HG03045 (cell line): ENCODE measurements around the gene FAM177B.

ENCODE experiments used
- ATAC-seq: cut with Tn5 transposase; IDR thresholded peaks from one replicate; pipeline ENCODE4 v1.9.1; 2021; ENCODE audit warnings: mild to moderate bottlenecking, moderate library complexity; ENCODE audit not compliant: unreplicated experiment

FAM177B gene

DNA sequence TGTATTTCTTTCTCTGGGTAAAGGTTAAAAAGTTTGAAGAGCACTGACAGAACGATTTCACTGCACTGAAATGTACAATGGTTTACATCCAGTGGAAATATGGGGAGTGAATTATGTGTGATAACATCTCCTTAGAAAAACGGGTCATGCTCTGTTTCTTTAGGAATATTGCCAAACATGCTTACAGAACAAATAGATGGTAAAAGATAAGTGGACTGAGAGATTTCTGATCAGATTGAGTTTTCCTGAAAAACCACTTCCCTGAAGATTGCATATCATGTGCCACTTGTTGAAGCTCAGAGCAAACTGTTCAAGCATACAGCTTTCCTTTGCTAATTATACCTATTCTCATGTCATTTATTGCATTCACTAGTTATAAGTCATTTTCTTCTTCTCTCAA lies 47.9 kb downstream of the FAM177B start:
- no peak for ATAC-seq

DNA sequence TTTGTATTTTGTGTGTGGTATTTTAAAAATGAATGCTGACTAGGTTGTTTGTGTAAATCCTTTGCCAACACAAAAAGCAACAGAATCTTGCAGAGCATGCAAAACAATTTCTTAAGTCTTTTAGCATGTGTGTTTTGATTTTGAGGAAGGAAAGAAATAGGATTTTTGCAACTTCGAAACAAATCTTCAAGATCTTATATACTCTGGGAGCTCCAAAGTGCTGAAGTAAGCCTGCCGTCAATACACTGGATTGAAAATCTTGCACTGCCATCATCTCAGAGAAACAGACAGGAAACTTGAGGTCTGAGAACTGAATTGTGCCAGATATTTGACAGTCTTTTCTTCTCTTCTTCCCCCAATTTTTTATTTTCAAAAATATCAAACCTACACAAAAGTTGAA lies 48.5 kb downstream of the FAM177B start:
- no peak for ATAC-seq

DNA sequence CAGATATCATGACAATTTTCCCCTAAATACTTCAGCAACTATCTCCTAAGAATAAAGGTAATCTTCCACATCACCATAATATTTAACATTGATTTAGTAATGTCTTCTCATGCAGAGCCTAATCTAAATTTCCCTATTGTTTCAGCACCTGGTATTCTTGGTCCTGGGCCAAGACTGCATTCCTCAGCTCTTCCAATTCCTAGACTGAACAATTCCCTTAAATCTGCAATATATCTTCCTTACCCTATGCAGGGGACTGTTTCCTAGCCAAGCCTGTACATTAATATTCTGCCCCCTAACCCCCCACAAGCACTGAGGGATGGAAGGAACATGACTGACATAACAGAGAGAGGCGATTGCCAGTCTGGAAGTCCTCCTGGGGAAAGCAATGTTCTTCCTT lies 49.1 kb downstream of the FAM177B start:
- no peak for ATAC-seq

DNA sequence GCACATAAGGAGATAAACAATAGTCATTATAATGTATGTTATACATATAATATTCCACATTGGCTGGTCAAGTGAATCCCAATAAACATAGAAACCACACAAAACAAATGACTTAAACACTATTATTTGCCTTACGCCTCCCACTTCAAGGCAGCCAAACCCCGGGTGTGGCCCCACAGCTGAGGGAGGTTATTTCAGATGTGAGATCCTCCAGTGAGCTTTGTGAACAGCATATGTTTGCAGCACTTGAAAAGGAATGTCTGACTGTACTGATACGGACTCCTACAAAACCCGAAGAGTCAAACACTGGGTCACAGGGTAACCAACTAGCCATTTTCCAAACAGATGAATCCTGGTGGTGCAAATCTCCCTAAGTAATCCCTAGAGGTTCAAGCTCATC lies 50.7 kb downstream of the FAM177B start:
- ATAC-seq = no peak

DNA sequence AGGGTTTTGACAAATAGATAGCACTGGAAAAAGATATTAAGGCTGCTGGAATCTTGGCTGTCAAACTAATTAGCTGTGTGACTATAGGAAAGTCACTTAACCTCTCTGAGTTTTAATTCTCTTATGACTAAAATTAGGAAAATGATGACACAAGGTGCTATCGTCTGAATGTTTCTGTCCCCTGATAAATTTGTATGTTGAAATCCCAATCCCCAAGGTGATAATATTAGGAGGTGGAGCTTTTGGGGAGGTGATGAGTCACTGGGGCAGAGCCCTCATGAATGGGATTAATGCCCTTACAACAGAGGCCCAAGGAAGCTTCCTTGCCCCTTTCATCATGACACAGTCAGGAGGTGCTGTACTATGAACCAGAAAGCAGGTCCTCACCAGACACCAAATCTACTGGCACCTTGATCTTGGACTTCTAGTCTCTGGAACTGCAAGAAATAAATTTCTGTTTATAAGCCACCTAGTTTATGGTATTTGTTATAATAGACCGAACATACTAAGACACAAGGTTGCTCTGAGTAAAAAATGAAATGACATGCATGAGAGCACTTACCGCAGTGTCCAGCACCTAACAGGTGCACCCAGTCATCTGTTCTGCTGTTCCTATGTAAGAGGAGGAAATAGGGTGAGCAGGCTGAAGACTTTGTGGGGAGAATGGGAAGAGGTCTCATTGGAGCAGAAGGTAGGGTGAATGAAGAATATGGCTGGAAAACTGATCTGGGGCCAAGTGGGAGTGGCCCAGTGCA lies 51.6 kb downstream of the FAM177B start:
- no peak for ATAC-seq

DNA sequence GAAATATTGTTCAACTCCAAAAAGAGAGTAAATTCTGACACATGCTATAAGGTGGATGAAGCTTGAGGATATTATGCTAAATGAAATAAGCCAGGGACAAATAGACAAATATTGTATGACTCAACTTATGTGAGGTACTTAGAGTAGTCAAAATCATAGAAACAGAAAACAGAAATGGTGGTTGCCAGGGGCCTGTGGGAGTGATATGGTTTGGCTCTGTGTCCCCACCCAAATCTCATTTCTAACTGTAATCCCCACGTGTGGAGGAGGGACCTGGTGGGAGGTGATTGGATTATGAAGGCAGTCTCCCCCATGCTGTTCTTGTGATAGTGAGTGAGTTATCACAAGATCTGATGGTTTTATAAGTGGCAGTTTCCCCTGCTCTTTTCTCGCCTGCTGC lies 53.1 kb downstream of the FAM177B start:
- ATAC-seq = no peak

DNA sequence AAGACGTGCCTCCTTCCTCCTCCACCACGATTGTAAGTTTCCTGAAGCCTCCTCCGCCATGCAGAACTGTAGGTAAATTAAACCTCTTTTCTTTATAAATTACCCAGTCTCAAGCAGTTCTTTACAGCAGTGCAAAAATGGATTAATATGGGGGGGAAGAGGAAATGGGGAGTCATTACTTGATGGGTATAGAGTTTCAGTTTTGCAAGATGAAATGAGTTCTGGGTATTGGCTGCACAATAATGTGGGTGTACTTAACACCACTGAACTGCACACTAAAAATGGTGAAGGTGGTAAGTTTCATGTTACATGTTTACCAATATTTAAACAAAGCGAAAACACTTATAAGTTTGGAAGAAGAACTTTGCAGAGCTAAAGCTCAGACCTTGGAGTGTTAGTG lies 53.5 kb downstream of the FAM177B start:
- ATAC-seq = no peak

DNA sequence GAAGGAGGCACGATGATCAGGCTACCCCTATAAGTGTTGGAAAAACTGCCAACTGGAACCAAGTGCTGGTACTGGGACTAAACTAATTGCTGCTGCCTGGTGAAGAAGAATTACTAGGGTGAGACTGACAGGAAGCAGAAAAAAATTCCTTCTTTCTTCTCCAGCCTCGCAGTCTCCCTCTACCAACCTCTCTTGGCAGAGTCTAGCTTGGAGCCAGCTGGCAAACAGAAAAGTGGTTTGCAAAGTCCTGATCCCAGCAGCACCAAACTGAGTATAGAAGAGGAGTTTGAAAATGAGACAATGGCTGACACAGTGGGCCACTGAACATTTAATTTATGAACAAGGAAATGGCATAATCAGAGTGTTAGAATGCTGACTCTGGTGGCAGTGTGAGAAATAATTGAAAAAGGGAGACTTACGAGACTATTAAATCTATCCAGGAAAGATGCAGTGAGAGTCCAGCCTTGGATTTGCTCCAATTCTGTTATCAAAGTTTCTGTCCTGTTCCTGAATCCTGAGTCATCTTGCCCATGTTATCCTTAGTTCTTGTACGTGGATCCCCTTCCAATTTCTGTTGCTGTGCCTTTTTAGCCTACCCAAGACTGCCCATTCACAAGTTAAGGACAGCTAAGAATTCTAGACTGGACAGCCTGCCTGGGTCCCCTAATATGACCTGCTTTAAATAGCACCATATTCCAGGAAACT lies 54.2 kb downstream of the FAM177B start:
- ATAC-seq = no peak

DNA sequence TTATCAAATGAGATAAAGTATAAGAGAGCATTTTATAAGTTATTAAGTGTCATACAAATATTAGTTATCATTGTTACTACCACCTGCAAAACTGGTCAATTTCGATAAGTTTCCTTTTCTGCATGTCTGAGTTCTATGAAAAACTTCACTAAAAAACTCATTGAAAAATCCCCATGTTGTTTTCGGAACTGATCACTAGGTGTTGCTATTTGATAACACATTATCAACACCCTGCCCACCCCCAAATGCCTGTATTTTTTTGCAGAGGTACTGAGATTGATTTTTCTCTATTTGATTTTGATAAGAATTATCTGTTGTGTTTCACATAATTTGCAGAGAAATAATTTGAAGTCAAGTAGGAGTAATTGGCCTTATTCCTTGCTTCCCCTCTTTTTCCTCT lies 55.7 kb downstream of the FAM177B start:
- no peak for ATAC-seq

DNA sequence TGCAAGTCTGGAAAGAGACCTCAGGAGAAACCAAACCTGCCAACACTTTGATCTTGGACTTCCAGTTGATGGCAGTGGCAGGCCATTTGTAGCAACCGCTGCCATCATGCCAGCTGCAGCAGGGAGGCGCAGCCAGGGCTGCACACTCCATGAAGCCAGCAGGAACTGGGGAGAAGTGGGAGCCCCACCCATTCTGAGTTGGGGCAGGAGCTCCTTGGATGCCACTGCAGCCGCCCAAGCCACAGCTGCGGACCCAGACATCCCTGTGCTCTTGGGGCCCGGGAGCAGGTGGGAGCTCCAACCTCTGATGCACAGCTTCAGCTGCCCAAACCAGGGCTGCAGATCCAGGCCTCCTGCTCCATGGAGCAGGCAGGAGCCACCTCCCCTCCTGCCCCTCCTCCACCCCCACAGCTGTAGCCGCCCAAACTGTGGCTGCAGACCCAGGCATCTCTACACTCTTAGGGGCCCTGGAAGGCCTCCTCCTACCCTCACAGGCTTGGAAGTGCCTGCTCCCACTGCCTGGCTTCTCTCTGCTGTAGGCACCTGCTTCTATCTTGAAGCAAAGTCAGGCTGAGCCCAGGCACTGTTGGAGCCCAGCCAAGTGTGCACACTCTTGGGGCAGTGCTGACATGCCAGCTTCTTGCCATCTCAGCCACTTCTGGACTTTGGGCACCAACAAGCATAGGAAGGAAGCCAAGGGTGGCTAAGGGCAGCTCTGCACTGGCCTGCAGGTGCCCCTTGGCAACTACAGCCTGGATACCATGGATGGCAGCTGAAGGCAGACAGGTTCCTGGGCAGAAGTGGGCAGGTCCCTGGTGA lies 57.9 kb downstream of the FAM177B start:
- ATAC-seq = no peak

DNA sequence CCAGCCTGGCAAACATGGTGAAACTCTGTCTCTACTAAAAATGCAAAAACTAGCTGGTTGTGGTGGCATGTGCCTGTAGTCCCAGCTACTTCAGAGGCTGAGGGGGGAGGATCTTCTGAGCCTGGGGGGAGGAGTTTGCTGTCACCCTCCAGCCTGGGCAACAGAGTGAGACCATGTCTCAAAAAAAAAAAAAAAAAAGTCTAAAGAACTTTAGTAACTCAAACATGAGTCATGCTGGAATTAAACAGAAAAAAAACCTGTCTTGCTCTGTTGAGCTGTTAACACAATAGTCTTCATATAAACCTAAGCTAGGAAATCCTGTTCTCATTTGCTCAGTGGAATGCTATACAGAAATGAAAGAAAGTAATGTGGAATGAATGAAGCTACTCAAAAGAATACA lies 61.1 kb downstream of the FAM177B start:
- ATAC-seq = no peak

DNA sequence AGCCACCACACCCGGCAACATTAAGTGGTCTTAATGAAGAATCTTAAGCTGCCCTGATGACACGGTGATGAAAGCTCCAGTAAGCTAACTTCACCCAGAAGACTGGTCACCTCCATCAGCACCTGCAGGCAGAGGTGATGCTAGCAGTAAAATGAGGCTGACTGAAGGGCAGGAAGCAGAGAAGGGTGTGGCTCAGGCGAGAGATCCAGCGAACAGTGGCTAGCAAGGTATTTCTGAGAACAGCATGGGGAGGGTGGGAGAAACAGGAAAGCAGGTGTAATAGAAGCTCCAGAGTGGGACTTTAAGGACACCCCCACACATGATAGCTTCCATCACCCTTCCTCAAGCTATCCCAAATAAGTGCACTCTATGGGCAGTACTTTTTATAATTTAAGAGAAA lies 62.0 kb downstream of the FAM177B start:
- no peak for ATAC-seq
